ENCODE measurements around the gene UGT1A3.

- TF ChIP-seq CTCF (IDR thresholded peaks at IDR 0.05; ENCODE audit: low read length), result no peak
- no peak for TF ChIP-seq EZH2 (optimal IDR thresholded peaks at IDR 0.05; ENCODE audit: low read depth, low read length)
- no peak for TF ChIP-seq EZH2phosphoT487 (IDR thresholded peaks at IDR 0.05; ENCODE audit: low read length)
These were observed 87.0 kb downstream of the UGT1A3 start for GRCh38 chr2:233815861-233816260.

Measured in MM.1S (cell line).